ENCODE measurements around the gene ACBD6.

Gene ACBD6

DNA sequence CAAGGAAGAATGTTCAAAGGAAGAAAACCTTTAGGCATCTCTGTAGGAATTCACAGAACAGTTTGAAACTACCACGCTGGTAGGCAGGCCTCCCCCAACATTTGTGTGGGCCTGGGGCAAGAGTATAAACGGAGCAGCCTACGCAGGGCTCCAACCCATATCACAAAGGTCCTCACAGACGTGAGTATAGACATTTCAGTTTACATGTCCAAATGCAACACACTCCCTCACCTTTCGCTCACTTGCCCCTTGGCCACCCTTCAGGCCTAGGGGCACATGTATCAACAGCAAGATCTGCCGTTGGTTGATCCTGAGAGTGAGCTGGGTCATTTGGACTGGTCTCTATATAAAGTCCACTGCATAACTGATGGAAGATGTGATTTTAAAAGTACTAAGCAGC is 133.3 kb downstream of the ACBD6 start:
- no peak for DNase-seq (ENCODE audit: low read depth in 2 of 2)

DNA sequence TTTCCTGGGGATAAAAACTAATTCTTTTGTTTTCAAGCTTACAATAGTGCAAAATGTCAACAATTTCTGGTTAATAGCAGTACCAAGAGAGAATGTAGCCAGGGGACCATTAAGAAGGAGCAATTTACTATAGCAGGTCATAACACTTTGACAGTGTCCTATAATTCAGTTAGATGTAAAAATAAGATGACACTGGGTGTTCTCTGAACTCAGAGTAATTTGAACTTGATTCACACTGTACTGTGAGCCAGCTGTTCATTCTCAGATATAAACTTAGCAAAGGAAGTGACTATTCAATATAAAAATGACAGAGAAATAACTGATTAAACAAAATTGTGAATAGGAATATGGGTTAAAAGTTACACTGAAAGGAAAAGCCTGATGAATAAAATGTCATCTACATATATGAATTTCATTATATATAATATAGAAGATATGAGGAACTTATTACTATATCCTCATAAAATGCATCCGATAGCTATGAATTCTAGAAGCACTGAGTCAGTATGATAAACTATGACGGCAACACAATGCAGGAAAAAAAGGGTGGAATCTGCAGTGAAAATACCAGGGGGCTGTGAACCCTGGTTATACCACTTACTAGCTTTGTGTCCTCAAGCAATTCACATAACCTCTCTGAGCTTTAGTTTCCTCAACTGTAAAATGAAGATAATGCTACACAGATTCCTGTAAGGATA is 135.9 kb downstream of the ACBD6 start:
- no peak for DNase-seq (ENCODE audit: low read depth in 2 of 2)

DNA sequence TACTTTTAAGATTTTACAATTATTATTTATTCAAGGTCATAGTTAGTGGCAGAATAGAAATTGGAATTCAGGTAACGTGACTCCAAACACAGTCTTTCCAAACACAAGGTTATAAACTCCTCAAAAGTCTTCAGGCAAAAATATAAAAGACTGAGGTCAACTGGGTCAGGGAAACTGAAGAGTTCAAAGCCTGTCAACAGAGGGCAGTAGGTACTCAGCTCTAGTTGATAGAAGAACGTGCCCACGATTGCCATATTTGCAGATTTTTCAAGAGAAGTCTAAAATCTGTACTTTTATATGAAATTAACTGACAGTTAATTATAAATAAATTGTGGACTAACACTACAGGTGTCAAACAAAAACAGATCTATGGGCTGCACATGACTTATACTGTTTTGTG is 137.3 kb downstream of the ACBD6 start:
- no peak for DNase-seq (ENCODE audit: low read depth in 2 of 2)

DNA sequence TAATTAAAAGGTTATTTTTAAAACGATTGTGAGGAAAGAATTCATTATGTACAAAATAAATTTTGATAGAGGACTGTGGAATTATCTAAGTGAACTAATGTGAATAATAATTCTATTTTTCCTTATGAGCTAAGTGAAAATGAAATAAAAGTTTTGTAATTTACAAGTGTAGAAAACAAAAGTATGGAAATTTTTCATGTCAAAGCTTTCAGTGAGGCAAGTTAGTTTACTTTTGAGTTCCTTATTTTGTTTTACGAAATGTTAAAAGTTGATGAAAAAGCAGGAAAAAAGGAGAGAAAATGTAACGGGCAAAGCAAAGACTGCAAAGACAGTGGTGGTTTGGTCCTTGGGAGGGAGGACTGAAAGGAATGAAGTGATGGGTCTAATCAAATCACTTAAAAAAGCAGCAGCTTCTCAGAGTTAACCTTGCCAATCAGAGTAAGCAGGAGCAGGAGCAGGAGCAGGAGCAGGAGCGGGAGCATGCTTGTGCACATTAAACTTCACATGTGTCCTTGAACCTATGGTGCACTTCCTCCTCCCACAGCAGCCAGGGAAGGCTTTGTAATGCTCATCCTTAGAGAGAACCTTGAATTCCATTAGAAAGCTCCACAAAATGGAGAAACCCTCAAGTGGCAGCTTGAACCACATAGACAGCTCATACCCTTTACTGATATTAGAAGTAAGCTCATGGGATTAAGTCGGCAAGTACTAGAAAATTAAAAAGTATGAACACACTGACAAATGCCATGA is 139.0 kb downstream of the ACBD6 start:
- DNase-seq (ENCODE audit: low read depth in 2 of 2) = no peak

DNA sequence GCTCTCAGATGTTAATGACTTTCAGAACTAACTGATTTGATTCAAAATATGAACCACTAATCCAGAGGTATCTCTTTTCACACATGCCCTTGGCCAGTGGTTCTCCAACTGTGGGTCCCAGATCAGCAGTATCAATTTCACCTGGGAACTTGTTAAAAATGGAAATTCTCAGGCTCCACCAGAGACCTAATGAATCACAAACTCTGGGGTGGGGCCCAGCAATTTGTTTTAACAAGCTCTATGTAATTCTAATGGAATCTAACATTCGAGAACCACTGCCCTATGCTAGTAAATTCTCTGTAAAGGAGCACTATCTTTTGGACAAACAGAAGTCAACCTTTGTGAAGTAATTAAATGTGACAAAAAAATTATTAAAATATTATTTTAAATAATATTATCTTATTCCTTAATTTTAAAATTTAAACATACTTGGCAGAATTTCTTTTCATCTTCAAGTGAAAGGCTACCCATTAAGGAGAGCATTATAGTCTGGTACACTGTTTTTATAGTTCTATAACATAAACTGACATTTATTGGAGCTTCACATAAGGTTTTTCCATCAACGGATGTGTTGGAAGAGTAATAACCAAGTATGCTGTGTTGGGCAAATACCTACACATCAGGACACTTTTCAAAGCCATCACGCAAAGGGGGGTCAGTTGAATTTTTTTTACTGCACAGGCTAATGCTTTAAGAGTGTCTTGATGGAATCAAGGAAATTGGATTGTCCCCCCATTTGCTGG is 141.9 kb downstream of the ACBD6 start:
- DNase-seq (ENCODE audit: low read depth in 2 of 2) = no peak

DNA sequence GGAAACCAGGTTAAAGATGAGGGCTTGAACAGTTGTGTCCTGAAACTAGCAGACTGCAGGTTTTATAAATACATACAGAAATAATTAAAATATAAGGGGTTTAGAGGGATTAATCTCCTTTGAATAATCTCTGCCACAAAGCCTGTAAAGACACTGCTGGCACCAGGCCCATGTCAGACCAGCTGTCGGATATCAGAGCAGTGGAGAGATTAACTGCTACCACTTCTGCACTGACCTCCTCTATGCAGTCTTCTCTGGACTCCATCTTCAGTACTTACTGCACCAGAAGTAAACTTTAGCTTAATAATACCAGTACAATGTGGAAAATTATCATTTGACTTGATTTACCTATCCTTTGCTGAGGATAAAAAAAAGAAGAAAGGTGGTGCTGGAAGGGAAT is 143.7 kb downstream of the ACBD6 start:
- no peak for DNase-seq (ENCODE audit: low read depth in 2 of 2)

DNA sequence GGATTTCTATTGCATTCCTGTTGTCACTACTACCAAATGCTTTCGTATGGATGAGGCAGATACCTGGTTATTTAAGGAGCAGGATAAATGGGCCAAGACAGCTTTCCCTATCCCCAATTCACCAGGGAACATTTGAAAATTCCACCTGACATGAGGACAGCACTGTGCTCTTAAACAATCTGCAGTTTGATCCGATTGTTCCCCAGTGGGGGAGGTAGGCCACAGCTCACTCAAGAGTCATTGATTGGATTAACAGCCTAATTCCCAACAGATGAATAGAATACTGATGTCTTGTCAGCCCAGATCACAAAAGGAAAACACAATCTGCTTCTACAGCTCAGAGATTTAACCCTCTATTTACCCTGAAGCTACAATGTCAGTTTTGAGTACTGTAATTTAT is 148.4 kb downstream of the ACBD6 start:
- DNase-seq (ENCODE audit: low read depth in 2 of 2) = no peak

DNA sequence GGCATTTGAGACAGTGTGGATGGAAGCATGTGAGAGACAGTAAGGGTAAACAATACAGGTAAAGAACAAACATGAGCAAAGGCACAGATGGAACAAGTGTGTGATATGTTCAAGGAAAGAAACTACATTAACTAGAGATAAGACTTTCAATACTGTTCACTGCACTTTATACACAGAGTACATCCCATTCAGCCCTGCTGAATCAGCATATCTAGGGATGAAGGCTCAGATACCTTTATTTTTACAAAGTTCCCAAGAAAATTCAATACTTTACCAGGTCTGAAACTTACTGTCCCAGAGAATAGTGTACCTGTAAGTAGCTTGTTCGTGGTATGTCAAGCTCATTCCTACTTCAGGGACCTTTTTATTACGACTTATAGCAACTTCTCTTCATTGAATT is 149.8 kb downstream of the ACBD6 start:
- no peak for DNase-seq (ENCODE audit: low read depth in 2 of 2)

DNA sequence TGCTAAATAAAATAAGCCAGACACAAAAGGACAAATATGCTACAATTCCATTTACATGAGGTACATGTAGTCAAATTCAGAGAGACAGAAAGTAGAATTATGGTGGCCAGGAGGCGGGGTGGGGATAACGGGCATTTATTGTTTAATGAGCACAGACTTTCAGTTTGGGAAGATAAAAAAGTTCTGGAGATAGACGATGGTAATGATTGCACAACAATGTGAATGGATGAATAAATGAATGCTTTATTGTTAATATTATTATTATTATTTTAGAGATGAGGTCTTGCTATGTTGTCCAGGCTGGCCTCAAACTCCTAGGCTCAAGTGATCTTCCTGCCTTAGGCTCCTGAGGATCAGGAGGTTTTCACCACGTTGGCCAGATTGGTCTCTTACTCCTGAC is 150.4 kb downstream of the ACBD6 start:
- DNase-seq (ENCODE audit: low read depth in 2 of 2) = no peak

DNA sequence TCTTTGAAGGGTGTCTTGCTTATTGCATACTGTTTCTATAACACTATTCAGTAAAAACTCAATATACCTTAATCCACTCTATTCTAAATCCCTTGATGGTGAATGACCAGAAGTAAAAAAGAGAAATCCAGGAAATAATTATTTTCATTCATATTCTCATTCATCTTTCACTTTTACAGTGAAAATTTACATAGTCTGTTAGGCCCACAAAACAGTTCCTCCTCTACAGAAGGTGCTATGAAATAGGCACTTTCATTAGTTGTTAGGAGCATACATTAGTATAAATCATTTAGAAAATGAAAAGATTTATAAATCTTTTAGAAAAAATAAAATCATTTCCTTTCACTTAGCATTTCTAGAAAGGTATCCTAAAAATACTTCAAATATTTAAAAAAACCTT is 157.2 kb downstream of the ACBD6 start:
- no peak for DNase-seq (ENCODE audit: low read depth in 2 of 2)

DNA sequence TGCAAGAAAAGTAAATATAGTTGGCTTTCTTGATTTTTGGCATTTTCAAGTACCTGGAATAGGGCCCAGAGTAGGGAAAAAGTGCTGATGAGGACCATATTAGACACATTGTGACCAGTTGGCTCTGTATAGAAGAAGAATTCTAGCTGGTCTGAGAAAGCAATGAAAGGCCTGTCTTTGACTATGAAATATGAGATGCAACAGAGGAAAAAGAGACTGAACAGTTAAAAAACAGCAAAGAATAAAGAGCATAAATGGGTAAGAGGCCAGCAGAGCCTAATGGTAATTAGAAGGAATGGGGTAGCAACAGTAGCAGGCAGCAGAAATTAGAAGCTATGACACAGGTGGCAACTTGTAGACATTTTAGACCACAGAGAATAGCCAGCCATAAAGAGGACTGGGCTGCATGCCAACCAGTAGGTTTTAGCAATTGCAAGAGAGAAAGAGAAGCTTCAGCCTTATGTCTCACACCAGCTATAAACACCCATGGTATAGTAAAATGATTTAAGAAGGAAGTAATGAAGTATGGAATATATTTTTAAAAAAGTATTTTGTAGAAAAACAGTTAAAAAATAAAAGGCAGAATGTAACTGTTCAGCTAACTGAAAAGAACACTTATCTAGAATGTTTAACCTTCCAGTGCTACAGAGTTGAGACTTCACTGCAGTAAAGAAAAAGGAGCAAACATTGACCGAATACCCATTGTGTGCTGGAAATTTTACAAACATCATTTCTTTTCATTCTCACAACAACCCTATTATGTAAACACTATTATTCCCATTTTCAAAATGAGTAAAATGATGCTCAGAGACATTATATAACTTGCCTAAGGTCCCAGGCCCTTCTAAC is 158.2 kb downstream of the ACBD6 start:
- DNase-seq (ENCODE audit: low read depth in 2 of 2) = no peak

DNA sequence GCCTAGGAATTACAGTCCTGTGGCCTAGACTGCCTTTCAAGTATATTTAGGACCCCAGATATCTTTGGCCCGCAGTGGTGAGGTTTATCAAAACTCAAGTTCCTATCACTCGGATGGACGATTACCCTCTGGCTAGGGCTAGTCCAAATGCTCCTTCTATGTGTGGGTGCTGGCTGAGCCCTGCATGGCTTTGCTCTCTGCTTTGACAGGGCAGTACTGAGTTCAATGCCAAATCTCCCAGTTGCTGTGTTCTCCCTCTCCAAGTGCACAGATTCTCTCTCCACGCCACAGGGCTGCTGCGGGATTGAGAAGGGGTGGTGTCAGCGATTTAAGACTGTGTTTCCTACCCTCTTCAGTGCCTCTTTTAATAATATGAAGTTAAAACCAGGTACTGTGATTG is 175.3 kb downstream of the ACBD6 start:
- DNase-seq (ENCODE audit: low read depth in 2 of 2) = no peak

DNA sequence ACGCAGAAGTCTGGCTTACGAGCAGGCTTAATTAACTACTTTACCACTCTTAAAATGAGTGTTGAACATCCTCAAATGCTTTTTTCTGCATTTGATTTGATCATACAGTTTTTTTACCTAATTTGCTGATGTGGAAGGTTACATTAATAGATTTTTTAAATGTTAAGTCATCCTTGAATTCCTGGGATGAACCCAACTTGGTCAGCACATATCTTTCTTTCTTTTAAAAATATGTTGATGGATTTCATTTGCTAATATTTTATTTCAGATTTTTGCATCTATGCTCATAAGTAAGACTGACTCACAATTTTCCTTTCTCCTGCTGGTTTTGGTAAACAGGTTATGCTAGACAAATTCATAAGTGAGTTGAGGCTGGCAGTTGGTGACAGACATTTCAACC is 189.5 kb downstream of the ACBD6 start:
- no peak for DNase-seq (ENCODE audit: low read depth in 2 of 2)

DNA sequence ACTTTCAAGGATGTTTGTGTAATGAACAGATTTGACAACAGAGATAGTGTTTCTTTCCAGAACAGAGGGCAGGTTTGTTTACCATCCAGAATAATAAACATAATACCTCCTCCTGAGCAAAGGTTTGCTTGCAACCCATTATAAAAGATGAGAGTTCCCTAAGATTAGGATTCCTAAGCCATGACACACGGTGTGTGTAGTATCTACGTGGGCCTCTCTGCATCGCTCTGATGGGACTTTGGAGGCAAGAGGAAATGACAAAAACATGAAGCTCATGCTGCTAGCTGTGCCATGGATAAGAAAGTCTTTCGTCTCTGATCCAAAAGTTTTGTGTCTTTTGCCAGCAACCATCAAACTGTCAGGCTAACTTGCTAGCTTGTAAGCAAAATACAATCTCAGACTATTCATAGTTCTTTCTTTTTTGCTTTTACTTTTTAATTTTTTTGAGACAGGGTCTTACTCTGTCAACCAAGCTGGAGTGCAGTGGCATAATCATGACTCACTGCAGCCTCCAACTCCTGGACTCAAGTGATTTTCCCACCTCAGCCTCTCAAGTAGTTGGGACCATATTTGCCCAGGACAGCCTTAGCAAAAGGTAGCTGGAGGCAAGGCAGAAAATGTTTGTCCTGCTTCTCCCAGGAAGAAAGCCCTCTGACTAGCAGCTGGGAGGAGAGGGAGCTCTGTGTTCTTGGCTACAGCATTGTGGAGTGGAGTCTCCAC is 191.2 kb downstream of the ACBD6 start:
- no peak for DNase-seq (ENCODE audit: low read depth in 2 of 2)

DNA sequence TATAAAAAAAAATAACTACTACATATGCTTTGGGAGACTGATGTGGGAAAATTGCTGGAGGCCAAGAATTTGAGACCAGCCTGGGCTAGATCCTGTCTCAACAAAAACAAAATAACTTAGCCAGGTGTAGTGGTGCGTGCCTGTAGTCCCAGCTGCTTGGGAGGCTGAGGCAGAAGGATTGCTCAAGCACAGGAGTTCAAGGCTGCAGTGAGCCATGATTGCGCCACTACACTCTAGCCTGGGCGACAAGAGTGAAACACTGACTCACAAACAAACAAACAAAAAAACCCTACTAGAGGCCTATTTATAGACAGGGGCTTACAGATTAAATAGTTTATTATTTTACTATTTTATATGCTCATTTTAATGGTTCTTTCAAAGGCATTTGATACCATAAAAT is 192.3 kb downstream of the ACBD6 start:
- no peak for DNase-seq (ENCODE audit: low read depth in 2 of 2)

DNA sequence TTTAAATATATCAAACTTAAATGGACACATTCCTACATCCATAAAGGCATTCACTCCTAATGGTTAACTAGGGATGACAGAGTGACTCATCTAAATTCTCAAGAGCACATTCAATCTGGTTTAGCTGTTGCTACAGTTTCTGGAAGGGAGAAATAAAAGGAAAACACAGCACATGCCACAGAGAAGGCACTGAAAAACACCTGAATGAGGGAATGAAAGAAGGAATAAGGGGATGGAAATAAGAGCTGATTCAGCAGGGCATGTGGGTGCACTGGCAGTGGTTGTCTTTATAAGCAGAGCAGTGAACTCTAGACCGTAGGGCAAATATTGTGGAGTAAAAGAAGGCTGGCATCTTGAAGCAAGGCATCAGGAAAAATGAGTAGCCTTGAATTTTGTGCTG is 193.0 kb downstream of the ACBD6 start:
- no peak for DNase-seq (ENCODE audit: low read depth in 2 of 2)

DNA sequence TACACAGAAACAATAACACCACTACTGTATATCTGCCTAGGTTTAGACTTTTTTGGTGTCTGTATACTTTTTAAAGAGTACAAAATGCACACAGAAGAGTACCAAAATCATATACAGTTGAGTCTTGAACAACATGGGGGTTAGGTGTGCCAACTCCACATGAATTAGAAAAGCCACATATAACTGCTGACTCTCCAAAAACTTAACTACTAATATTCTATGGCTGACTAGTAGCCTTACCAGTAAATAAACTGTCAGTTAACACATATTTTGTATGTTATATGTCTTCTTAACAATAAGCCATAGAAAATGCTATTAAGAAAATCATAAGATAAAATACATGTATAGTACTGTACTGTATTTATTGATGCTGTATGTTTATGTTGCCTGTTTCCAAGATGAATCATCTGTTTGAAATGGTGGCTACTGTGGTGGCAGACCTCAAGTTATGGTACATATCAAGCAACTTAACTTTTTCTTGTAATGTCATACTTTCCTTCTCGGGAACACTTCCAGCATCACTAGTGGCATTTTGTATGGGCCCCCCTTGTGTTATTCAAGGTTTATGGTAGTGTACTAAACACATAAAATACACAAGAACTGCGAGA is 201.1 kb downstream of the ACBD6 start:
- no peak for DNase-seq (ENCODE audit: low read depth in 2 of 2)

DNA sequence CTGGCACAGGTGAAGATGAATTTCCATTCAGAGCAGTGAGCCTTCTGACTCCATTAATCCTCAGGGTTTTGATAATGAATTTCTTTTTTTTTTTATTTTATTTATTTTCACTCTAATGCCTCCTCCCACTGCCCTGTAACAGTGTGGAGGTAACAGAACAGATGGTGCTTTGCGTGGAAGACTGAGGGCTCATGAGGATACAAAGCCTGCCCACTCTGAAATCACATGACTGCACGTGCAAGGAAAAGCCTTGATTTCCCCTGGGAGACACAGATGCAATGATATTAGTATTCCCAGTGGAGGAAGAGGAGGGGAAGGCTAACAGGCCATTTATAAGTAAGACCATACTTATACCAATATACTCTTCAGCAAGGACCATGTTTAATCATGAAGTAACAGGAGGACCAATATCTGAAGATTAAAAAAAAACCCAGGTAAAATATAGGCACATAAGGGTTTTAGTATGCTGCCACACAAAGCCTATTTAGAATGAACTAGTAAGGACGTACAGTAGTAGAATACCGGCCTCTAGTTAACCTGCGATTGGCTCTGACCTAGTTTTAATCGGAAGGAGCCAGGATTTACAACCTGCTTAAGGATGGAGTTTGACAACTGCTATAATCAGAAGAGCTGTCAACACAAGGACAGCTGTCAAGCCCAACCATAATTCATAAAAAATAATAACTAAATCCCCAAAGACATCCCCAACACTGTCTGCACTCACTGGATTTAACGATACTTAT is 202.7 kb downstream of the ACBD6 start:
- no peak for DNase-seq (ENCODE audit: low read depth in 2 of 2)

DNA sequence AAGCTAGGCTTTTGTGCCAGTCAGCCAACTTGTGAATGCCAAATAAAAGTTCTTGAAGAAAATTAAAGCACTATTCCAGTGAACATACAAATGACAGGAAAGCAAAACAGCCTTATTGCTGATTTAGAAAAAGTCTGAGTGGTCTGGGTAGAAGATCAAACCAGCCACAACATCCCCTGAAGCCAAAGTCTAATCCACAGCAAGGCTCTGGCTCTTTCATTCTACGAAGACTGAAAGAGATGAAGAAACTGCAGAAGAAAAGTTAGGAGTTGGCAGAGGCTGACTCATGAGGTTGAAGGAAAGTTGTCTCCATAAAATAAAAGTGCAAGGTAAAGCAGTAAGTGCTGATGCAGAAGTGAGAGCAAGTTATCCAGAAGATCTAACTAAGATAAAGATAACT is 206.4 kb downstream of the ACBD6 start:
- DNase-seq (ENCODE audit: low read depth in 2 of 2) = no peak

DNA sequence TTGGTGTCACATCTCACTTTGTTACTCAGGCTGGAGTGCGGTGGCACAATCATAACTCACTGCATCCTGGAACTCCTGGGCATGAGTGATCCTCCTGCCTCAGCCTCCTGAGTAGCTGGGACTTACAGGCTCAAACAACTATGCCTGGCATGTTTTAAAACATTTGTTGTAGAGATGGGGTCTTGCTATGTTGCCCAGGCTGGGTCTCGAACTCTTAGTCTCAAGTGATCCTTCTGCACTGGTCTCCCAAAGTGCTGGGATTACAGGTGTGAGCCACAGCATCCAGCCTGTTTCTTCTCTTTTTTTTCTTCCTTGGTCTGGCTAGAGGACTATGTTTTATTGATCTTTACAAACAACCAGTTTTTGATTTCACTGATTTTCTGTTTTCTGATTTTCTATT is 207.7 kb downstream of the ACBD6 start:
- no peak for DNase-seq (ENCODE audit: low read depth in 2 of 2)
